HG03558 (cell line): ENCODE results near the gene CHN2.
"Not testable (repeated sequence)": the region's sequence is repeated elsewhere in the genome, so short reads cannot be mapped to it uniquely, and the experiment has no call there.

Experiments used
- ATAC-seq: cut with Tn5 transposase; IDR thresholded peaks from one replicate; pipeline ENCODE4 v1.9.1; 2021; ENCODE audit warnings: moderate number of reproducible peaks; ENCODE audit not compliant: unreplicated experiment; ENCODE audit errors: extremely low read depth

The CHN2 gene

DNA sequence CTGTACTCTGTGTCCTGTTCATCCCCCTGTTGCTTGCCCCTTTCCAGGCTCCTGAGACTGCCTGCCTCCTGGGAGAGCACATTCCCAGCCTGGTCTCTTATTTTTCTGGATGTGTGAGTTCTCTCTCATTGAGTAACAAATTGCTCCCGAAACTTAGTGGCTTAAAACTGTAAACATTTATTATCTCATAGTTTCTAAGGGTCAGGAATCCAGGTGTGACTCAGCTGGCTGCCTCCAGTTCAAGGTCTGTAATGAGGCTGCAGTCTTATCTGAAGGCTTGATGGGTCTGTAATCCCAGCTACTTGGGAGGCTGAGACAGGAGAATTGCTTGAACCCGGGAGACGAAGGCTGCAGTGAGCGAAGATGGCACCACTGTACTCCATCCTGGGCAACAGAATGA, 315.5 kb downstream of the CHN2 start:
- ATAC-seq, result no peak

DNA sequence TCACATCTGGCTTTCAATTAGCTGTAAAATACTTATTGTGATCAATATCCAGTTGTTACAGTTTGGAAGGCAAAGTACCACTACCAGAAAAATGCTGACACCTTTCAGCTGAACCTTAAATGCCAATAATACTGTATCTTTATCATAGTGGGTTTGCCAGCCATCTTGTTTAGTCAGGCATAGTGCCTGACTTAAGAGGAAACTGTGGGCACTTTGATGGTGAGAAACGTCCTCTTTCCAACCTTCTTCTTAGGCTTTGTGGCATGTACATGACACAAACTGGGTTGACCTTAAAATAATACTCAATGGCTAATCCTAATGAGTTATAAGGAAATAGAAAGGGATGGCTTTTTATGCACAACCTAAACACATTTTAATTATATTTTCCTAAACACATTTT, 316.8 kb downstream of the CHN2 start:
- ATAC-seq, result no peak

DNA sequence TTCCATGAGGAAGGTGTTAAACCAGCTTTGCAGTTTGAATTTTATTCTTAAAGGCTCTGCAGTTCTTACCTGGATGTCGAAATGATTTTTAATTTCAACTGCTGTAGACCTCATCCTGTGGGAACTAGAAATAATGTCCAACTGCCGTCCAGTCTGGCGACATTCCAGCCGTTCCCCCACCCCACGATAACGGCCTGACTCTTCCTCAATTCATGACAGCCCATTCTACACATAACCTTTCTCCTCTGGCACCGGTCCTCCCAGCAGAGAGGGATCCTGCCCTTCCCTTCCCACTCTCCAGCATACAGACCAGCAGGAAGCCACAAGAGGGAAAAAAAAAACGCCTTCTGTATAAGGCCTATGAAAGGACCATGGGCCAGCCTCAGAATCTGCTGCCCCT, 317.3 kb downstream of the CHN2 start:
- ATAC-seq, result no peak

DNA sequence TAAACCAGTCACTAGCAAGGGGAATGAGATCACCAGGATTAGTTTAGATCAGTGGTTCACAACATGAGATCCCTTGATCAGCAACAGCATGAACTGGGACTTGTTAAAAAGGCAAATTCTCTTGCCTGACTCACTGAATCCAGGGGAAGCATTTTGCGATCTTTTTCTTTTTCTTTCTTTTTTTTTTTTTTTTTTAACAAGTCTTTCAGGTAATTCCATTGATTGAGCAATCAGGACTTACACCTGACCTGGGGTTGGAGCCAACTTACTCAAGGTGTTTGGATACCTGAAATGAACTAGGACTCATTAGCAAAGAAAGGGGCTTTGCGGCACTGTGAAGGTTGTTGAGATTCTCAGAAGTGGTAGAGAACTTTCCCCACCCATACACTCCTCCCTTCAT, 321.9 kb downstream of the CHN2 start:
- ATAC-seq, result no peak

DNA sequence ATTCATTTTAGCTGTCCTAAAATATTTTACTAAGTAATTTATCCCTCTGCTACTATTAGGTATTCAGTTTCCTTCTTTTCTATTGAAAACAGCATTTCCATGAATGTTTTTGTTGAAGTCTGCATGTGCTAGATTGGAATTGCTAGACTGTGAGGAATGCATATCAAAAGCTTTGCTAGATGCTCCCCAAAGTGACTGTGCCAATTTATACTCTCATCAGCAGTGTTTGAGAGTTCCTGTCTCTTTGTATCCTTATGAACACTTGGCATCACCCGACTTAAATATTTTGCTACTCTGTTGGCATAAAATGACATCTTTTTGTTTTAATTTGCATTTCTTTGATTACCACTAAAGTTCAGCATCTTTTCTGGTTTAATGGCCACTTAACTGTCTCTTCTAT, 324.0 kb downstream of the CHN2 start:
- ATAC-seq, result no peak

DNA sequence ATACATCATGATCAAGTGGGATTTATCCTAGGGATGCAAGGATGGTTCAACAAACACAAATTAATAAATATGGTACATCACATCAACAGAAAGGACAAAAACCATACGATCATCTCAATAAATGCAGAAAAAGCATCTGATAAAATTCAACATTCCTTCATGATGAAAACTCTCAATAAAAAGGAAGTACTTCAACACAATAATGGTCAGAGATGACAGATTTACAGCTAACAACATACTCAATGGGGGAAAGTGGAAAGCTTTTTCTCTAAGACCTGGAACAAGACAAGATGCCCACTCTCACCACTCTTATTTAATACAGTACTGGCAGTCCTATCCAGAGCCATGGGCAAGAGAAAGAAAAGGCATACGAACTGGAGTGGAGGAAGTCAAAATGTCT, 329.2 kb downstream of the CHN2 start:
- ATAC-seq, result no peak

DNA sequence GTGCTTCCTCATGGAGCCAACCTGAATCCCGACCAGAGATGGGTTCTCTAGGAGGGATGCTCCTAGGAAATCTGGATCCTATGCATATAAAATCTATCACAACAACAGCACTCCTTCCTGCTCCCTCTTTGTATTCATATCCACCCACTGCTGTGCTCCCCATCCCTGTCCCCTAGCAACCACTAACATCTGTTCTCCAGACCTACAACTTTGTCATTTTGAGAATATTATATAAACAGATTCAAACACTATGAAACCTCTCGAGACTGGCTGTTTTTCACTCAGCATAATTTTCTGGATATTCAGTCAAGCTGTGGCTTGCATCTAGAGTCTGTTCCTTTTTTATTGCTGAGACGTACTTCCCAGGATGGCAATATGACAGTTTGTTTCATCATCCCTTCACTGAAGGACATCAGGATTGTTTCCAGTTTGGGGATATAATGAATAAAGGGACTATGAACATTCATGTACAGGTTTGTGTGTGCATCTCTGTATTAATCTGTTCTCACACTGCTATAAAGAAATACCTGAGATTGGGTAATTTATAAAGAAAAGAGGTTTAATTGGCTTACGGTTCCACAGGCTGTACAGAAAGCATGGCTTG, 333.0 kb downstream of the CHN2 start:
- no peak for ATAC-seq

DNA sequence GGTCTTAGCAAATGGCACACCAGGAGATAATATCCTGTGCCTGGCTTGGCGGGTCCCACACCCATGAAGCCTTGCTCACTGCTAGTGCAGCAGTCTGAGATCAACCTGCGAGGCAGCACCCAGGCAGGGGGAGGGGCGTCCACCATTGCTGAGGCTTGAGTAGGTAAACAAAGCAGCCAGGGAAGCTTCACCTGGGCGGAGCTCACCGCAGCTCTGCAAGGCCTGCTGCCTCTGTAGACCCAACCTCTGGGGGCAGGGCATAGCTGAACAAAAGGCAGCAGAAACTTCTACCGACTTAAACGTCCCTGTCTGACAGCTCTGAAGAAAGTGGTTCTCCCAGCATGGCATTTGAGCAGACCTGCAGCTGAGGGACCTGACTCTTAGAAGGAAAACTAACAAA, 334.0 kb downstream of the CHN2 start:
- not testable (repeated sequence) for ATAC-seq
